Stomach (tissue), 9 donors: ENCODE results near the gene RECK. TPM values are rescaled to one million over a fixed set of nuclear protein-coding genes. Genes with fewer than 3 reads are reported as not detected.

Source experiments
- DNase-seq, 2 donors: peaks; one replicate each; pipeline versions ENCODE4 v3.0.0 to v3.0.0-alpha.2; 2013 to 2019
- H3K27ac ChIP-seq, 5 donors: fragments of 200-600 bp in 4 of 5; sonication (generic) in 4 of 5; one replicate each; pipeline ENCODE4 v1.5.1; 2013 to 2019; ENCODE audit warnings: mild to moderate bottlenecking in 1 of 5, moderate library complexity in 1 of 5
- H3K27me3 ChIP-seq, 3 donors: fragments of 200-600 bp; sonication (generic); one replicate each; pipeline ENCODE4 v1.5.1; 2017 to 2019; ENCODE audit warnings: mixed run types in 1 of 3
- H3K36me3 ChIP-seq, 4 donors: fragments of 200-600 bp; sonication (generic); 1 replicate in 3 of 4; 2 replicates in 1 of 4; pipeline ENCODE4 v1.5.1; 2016 to 2019
- H3K4me1 ChIP-seq, 4 donors: fragments of 200-600 bp; sonication (generic); one replicate each; pipeline ENCODE4 v1.5.1; 2016 to 2019
- H3K4me3 ChIP-seq, 4 donors: fragments of 200-600 bp; sonication (generic) in 3 of 4; one replicate each; pipeline ENCODE4 v1.5.1; 2016 to 2019; ENCODE audit warnings: mild to moderate bottlenecking in 1 of 4
- H3K9me3 ChIP-seq, 4 donors: fragments of 200-600 bp; sonication (generic); one replicate each; pipeline ENCODE4 v1.5.1; 2016 to 2019
- EP300 ChIP-seq: sonication (generic); formaldehyde crosslinking; IDR thresholded peaks from one replicate; pipeline ENCODE4 v1.6.1; 2017; ENCODE audit warnings: antibody characterized with exemption
- POLR2A ChIP-seq, 4 donors: fragments of 450-650 bp; IDR thresholded peaks; one replicate each; pipeline ENCODE4 v1.6.1; 2016; ENCODE audit warnings: antibody characterized with exemption in 4 of 4, control low read depth in 2 of 4, mild to moderate bottlenecking in 1 of 4, moderate library complexity in 1 of 4
- POLR2AphosphoS5 ChIP-seq, 3 donors: sonication (generic); formaldehyde crosslinking; IDR thresholded peaks; one replicate each; pipeline ENCODE4 v1.6.1; 2016; ENCODE audit warnings: antibody characterized with exemption in 3 of 3
- WGBS, 5 donors: extraction: QIAGEN DNeasy Blood & Tissue Kit in 3 of 5; methylation state at CpG; one replicate each; pipeline versions ENCODE4 v1.1.5 to v1.1.7; 2013 to 2018; 5-methylcytosine and 5-hydroxymethylcytosine counted together
- intact Hi-C: fragments of 100-400 bp; cut with DNase I; formaldehyde crosslinking; loops from one replicate; pipeline ENCODE4 v1.15.1; 2023; ENCODE audit warnings: low total_unique reads
- polyA plus RNA-seq, 3 donors: library from polyadenylated mRNA; stranded (reverse); fragments of 200-250 nt; gene quantifications; one replicate each; pipeline ENCODE4 v1.2.3, GENCODE V29; 2013
- total RNA-seq, 5 donors: library from RNA; depleted of rRNA; stranded (reverse); fragments of >200 nt; gene quantifications; one replicate each; pipeline versions ENCODE4 v1.1.0 to v1.2.3, GENCODE V29; 2014 to 2016
- TF ChIP-seq, protein P1 (sequence below), 7 experiments: fragments of 450-650 bp in 4 of 7; fragments of 200-600 bp in 3 of 7; sonication (generic) in 3 of 7; IDR thresholded peaks; one replicate each; pipeline ENCODE4 v1.5.1; 2016 to 2019; ENCODE audit warnings: antibody characterized with exemption in 7 of 7, control low read depth in 2 of 7, mild to moderate bottlenecking in 1 of 7
- donor health status: healthy with polysubstance abuse.
- donor health status: Bipolar disorder and iron deficiency.
- donor health status: healthy.

The RECK gene
- total and polyA plus RNA-seq, 8 donors, result 2.3 to 19.3 (median 4.8) TPM

- H3K36me3 ChIP-seq, result peaks cover 0 to 43% (median 3%) of the 10 kb centered on the region in 4 donors
- H3K4me1 ChIP-seq, result peaks cover 36 to 98% (median 49%) of the 10 kb centered on the region in 4 donors
- peak in 1 of 2 donors; percentile 30 for DNase-seq
- peak overlapping the region; percentile 26 to 84 (median 81) for H3K27ac ChIP-seq
- intact Hi-C loops, result no loop called here
- H3K27me3 ChIP-seq, result no peaks in the 10 kb centered on the region
- H3K4me3 ChIP-seq, result no peak overlapping the region
- H3K9me3 ChIP-seq, result peaks cover 0 to 5% (median 2%) of the 10 kb centered on the region in 4 donors
- WGBS, 5 donors, result 43 to 84% (median 72%) methylated on average over 2 to 4 of the region's 4 CpGs
- no peak for TF ChIP-seq POLR2A (IDR thresholded peaks at IDR 0.05)
- TF ChIP-seq, protein P1, sequence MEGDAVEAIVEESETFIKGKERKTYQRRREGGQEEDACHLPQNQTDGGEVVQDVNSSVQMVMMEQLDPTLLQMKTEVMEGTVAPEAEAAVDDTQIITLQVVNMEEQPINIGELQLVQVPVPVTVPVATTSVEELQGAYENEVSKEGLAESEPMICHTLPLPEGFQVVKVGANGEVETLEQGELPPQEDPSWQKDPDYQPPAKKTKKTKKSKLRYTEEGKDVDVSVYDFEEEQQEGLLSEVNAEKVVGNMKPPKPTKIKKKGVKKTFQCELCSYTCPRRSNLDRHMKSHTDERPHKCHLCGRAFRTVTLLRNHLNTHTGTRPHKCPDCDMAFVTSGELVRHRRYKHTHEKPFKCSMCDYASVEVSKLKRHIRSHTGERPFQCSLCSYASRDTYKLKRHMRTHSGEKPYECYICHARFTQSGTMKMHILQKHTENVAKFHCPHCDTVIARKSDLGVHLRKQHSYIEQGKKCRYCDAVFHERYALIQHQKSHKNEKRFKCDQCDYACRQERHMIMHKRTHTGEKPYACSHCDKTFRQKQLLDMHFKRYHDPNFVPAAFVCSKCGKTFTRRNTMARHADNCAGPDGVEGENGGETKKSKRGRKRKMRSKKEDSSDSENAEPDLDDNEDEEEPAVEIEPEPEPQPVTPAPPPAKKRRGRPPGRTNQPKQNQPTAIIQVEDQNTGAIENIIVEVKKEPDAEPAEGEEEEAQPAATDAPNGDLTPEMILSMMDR (IDR thresholded peaks at IDR 0.05), result no peak
- TF ChIP-seq EP300, result no peak
- no peak for TF ChIP-seq POLR2AphosphoS5 (IDR thresholded peaks at IDR 0.05)
These were observed 112.5 kb downstream of the RECK start for GRCh38 chr9:36149197-36149596.

DNA sequence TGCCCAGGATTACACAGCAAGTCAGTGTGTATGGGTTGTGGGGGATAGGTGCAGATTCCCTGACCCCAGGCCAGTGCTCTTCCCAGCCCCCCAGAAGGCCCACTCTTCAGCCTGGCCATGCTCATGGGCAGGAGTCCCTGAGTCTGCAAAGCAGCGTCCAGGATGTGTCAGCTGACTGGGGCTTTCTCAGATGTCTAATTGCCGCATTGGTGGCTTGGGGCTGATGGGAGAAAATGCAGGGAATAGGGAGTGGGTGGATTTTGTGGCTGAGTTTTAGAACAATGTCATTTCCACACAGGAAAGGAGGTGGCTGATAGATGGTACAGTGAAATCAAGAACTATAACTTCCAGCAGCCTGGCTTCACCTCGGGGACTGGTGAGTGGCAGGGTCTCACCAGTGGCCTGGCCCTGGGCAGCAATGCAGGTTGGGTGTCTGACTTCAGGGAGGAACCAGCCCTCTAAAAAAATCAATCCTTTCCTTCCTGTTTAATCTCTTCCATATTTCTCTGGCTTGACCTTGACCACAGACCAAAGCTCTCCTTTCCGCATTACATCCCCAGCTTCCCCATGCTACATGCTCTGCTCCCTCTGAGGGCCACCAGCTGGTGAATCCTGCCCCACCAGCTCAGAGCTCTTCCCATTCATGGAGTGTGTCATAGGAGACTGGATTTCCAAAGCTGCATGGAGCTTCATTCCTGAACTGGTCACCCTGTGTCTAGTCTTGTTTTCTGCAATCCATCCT, 114.0 kb downstream of the RECK start:
- Histone ChIP-seq H3K4me3 (no peak overlapping the region), H3K9me3 (peaks cover 0 to 4% (median 2%) of the 10 kb centered on the region in 4 donors), H3K36me3 (peaks cover 0 to 45% (median 4%) of the 10 kb centered on the region in 4 donors), H3K27ac (peak overlapping the region in 4 of 5 donors; percentile 73 to 86 (median 83)), H3K4me1 (peaks cover 40 to 94% (median 51%) of the 10 kb centered on the region in 4 donors), H3K27me3 (no peaks in the 10 kb centered on the region)
- intact Hi-C loops, result no loop called here
- TF ChIP-seq EP300, result no peak
- TF ChIP-seq POLR2AphosphoS5 (IDR thresholded peaks at IDR 0.05), result no peak
- TF ChIP-seq POLR2A (IDR thresholded peaks at IDR 0.05), result no peak
- TF ChIP-seq, protein P1 (IDR thresholded peaks at IDR 0.05), result no peak
- 57 to 72% (median 67%) methylated on average over 4 of the region's 4 CpGs for WGBS, 5 donors
- DNase-seq, result no peak

- peaks cover 39 to 87% (median 51%) of the 10 kb centered on the region in 4 donors for H3K4me1 ChIP-seq
- peak overlapping the region in 4 of 5 donors; percentile 73 to 86 (median 83) for H3K27ac ChIP-seq
- 62 to 81% (median 67%) methylated on average over 10 to 14 of the region's 14 CpGs for WGBS, 5 donors
- DNase-seq, result peak; percentile 65 to 79
- H3K27me3 ChIP-seq, result no peaks in the 10 kb centered on the region
- H3K4me3 ChIP-seq, result no peak overlapping the region
- H3K36me3 ChIP-seq, result peaks cover 0 to 47% (median 11%) of the 10 kb centered on the region in 4 donors
- peaks cover 0 to 3% (median 0%) of the 10 kb centered on the region in 4 donors for H3K9me3 ChIP-seq
- intact Hi-C loops, result no loop called here
- TF ChIP-seq EP300 (no peak), POLR2AphosphoS5 (IDR thresholded peaks at IDR 0.05) (peak in 2 of 3 donors; percentile 44 to 68), POLR2A (IDR thresholded peaks at IDR 0.05) (no peak)
- TF ChIP-seq, protein P1 (IDR thresholded peaks at IDR 0.05), result no peak
These were observed 114.8 kb downstream of the RECK start for GRCh38 chr9:36151316-36152210.
